Activated naive CD8-positive, alpha-beta T cell (primary cell): Measurements from ENCODE around the gene MFSD6.
"Not testable (repeated sequence)": the region's sequence is repeated elsewhere in the genome, so short reads cannot be mapped to it uniquely, and the experiment has no call there.

Source experiments
- H3K27ac Mint-ChIP-seq: one replicate; pipeline ENCODE4 v1.8.0; 2021; ENCODE audit warnings: mixed read lengths
- H3K27me3 Mint-ChIP-seq: one replicate; pipeline ENCODE4 v1.8.0; 2021; ENCODE audit warnings: mixed read lengths
- H3K36me3 Mint-ChIP-seq: one replicate; pipeline ENCODE4 v1.8.0; 2021; ENCODE audit warnings: mixed read lengths
- H3K4me1 Mint-ChIP-seq: one replicate; pipeline ENCODE4 v1.8.0; 2021; ENCODE audit warnings: low read depth, mixed read lengths
- H3K4me3 Mint-ChIP-seq: one replicate; pipeline ENCODE4 v1.8.0; 2021; ENCODE audit warnings: mild to moderate bottlenecking, mixed read lengths
- H3K9me3 Mint-ChIP-seq: one replicate; pipeline ENCODE4 v1.8.0; 2021; ENCODE audit warnings: low read depth, mixed read lengths

MFSD6 gene

DNA sequence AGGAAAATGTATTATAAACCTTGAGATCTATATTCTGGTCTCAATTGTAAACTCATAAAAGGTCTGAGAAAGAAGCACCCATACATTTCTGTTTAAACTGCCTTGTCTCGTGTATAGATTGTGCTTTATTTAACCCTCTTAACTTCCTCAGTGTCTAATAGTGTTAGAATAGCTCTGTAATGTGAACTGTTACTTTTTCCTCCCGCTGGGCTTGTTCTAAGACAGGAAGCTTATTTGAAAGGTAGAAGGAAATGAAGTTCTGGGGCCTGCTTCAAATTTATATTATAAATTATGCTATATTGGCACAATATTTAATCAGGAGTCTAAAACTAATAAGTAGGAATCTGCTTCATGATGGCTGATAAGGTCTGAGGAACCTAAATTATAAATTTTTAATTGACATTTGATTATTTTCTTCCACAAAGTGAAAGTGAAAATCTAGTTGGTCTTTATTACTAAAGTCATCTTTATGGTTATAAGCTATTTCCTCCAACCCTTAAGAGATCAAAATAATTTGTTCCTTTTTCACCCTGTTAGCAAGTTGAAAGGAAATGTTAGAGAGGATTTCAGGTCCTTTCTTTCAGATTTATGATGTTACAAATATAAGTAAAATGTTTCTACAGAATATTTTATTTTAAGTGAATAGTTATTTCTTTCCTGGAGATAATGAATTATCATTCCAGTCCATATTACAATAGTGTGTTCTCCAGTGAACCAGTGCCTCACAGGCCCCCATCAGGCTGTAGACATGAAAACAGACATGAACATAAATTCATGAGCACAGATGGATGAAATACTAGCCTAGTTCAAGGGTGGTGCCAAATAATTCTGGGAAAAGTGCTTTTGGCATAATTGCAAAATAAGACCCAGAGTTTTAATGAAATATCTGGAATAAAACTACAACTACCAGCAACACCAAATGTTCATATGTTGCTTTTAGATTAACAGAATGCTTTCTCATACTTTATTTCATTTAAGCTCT, 7.9 kb downstream of the MFSD6 start:
- Mint-ChIP-seq H3K27ac (peak overlapping the region; percentile 89), H3K4me1 (peaks cover 96% of the 10 kb centered on the region), H3K27me3 (no peaks in the 10 kb centered on the region), H3K9me3 (no peaks in the 10 kb centered on the region), H3K4me3 (peak overlapping the region; percentile 53), H3K36me3 (peaks cover 16% of the 10 kb centered on the region)

DNA sequence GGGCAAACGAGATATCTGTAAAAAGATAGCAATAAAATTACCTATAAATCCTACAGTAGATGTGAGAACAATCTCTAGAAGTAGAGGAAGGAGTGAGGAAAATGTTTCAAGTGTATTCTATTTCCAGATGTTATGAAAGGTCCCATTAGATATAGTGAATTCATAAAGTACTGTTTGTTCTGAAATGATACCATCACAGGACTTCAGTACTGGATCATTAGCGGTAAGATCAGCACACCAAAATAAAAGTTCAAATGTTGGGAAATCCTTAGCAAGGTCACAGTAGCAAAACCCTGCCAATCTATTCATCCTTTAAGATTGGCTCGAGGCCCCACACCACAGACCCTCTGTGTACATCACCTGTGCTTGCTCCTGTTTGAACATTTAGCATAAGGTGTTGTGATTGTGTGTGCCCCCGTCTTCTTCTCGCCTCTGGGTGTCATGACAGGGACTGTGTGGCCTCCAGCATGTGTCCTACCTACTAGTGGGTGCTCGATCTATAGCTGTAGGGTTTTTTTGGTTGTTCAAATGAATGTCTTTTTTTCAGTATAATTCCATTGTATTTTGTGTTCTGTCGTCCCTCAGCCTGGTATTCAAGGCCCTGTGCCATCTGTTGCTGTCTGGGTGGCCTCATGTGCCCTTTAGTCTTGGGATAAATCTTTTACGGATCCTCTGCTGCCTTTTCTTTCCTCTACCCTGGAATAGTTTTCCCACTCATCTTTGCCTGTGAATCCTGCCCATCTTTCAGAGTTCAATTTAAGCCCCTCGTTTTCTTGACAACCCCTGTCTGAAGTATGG, 9.1 kb downstream of the MFSD6 start:
- Mint-ChIP-seq H3K27ac (peak overlapping the region; percentile 89), H3K4me3 (no peak overlapping the region), H3K4me1 (peaks cover 96% of the 10 kb centered on the region), H3K36me3 (peaks cover 14% of the 10 kb centered on the region), H3K9me3 (no peaks in the 10 kb centered on the region), H3K27me3 (no peaks in the 10 kb centered on the region)

DNA sequence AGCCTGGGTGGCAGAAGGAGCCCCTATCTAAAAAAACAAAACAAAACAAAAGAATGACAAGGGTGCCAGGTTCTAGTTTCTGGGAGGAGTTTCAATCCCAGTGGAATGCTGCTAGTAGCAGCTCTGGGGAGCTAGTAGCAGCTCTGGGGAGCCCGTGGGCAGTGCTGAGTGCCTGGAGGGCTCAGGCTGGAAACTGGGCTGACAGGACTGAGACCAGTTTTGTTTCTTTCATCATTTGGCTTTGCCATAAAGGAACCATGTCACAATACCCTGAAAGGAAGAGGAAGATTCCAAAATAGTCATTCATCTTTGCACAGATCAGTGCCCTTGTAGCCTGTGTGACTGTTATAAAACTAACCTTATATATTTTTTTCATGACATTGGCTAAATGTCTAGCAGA, 10.6 kb downstream of the MFSD6 start:
- Mint-ChIP-seq H3K27me3 (no peaks in the 10 kb centered on the region), H3K36me3 (peaks cover 19% of the 10 kb centered on the region), H3K27ac (peak overlapping the region; percentile 89)

DNA sequence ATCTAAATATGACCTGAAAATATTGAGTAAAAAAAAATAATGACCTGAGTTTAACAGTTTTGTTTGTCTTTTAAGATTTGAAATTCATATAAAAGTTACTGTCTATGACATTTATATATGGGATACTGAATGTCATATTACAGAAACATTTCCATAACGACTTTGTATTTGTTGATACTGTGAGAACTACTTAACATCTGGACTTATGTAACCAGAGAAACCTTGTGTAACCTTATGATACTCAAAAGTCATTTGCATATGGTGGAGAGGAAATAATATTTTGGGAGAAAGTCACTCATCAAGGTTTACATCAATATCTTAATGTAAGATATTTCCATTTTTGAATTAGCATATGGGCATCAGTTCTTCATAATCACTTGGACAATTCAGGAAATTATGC, 12.6 kb downstream of the MFSD6 start:
- Mint-ChIP-seq H3K9me3 (no peaks in the 10 kb centered on the region), H3K4me3 (no peak overlapping the region), H3K4me1 (peaks cover 94% of the 10 kb centered on the region), H3K27me3 (no peaks in the 10 kb centered on the region), H3K27ac (no peak overlapping the region), H3K36me3 (peaks cover 29% of the 10 kb centered on the region)

More for the DNA sequence above, 10.6 kb downstream of the MFSD6 start:
- no peaks in the 10 kb centered on the region for H3K9me3 Mint-ChIP-seq
- H3K4me3 Mint-ChIP-seq: no peak overlapping the region
- H3K4me1 Mint-ChIP-seq: peaks cover 95% of the 10 kb centered on the region

DNA sequence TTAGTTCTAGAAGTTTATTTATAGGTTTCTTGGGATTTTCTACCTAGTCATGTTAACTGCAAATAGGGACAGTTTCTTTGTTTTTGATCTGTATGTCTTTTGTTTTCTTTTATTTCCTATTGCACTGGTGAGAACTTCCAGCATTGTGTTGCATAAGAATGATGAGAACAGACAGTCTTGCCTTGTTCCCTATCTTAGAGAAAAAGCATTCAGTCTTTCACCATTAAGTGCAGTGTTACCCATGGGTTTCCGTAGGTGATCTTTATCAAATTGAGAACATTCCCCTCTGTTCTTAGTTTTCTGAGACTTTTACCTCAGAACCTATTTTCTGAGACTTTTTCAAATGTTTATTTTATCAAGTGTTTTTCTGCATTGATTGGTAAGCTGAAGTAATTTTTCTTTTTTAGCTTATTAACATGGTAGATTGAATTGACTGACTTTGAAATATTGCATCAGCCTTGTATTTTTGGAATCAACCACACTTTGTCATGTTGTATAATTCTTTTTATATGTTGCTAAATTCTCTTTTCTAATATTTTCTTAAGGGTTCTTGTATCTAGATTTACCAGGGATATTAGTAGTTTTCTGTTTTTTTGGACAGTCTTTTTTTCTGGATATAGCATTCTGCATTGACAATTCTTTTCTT, 17.2 kb downstream of the MFSD6 start:
- Mint-ChIP-seq H3K4me3 (peak overlapping the region; percentile 32), H3K27me3 (no peaks in the 10 kb centered on the region), H3K4me1 (peaks cover 73% of the 10 kb centered on the region), H3K9me3 (no peaks in the 10 kb centered on the region), H3K27ac (peak overlapping the region; percentile 75), H3K36me3 (peaks cover 35% of the 10 kb centered on the region)

DNA sequence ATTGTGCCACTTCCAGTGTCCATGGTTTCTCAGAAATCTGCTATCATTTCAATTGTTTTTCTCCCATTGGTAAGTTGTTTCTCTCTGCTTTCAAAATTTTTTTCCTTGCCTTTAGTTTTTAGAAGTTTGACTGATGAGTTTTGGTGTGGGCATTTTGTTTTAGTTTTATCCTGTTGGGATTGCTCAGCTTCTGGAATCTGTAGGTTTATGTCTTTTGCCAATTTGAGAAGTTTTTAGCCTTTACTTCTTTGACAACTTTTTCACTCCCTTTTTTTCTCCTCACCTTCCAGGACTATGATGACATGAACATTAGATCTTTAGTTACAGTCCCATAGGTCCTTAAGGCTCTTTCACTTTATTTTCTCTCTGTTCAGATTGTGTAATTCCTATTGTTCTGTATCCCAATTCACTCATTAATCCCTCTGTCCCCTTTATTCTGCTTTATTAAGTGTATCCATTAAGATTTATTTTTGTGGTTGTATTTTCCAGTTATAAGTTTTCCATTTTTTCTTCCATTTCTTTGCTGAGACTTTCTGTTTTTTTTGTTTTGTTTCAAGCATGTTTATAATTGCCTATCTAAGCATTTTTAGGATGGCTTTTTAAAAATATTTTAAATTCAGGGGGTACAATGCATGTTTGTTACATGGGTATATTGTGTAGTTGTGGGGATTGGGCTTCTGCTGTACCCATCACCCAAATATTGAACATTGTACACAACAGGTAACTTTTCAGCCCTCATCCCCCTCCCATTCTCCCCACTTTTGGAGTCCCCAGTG, 17.9 kb downstream of the MFSD6 start:
- peak overlapping the region; percentile 32 for H3K4me3 Mint-ChIP-seq

DNA sequence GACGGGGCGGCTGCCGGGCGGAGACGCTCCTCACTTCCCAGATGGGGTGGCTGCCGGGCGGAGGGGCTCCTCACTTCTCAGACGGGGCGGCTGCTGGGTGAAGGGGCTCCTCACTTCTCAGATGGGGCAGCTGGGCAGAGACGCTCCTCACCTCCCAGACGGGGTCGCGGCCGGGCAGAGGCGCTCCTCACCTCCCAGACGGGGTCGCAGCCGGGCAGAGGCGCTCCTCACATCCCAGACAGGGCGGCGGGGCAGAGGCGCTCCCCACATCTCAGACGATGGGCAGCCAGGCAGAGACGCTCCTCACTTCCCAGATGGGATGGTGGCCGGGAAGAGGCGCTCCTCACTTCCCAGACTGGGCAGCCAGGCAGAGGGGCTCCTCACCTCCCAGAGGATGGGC, 22.7 kb downstream of the MFSD6 start:
- peaks cover 18% of the 10 kb centered on the region for H3K36me3 Mint-ChIP-seq

More for the DNA sequence above, 17.9 kb downstream of the MFSD6 start:
- Mint-ChIP-seq H3K9me3 (no peaks in the 10 kb centered on the region), H3K36me3 (peaks cover 35% of the 10 kb centered on the region), H3K27ac (peak overlapping the region; percentile 75), H3K4me1 (peaks cover 66% of the 10 kb centered on the region), H3K27me3 (no peaks in the 10 kb centered on the region)

DNA sequence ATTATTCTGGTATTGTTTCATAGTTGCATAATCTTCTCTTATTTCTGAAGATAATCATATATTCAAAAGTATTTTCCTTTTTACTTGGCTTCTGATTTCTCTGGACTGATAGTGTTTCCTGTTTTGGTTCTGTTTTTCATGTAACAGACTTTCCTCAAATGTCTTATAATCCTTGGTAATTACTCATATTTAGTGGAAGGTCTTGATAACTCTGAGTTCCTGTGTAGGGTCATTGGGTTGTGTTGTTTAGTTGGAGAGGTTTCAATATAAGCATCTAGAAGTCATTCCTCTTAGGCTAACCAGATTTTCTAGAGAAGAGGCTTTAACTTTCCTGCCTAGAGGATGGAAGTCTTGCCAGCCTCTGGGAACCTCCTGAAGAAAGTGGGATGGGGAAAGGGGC, 23.8 kb downstream of the MFSD6 start:
- Mint-ChIP-seq H3K36me3 (peaks cover 21% of the 10 kb centered on the region), H3K4me3 (peak overlapping the region; percentile 46), H3K27ac (peak overlapping the region; percentile 86), H3K4me1 (peaks cover 64% of the 10 kb centered on the region), H3K27me3 (no peaks in the 10 kb centered on the region), H3K9me3 (no peaks in the 10 kb centered on the region)

More for the DNA sequence above, 22.7 kb downstream of the MFSD6 start:
- not testable (repeated sequence) for H3K27ac Mint-ChIP-seq, H3K9me3 Mint-ChIP-seq, H3K27me3 Mint-ChIP-seq, H3K4me3 Mint-ChIP-seq
- H3K4me1 Mint-ChIP-seq: peaks cover 64% of the 10 kb centered on the region

DNA sequence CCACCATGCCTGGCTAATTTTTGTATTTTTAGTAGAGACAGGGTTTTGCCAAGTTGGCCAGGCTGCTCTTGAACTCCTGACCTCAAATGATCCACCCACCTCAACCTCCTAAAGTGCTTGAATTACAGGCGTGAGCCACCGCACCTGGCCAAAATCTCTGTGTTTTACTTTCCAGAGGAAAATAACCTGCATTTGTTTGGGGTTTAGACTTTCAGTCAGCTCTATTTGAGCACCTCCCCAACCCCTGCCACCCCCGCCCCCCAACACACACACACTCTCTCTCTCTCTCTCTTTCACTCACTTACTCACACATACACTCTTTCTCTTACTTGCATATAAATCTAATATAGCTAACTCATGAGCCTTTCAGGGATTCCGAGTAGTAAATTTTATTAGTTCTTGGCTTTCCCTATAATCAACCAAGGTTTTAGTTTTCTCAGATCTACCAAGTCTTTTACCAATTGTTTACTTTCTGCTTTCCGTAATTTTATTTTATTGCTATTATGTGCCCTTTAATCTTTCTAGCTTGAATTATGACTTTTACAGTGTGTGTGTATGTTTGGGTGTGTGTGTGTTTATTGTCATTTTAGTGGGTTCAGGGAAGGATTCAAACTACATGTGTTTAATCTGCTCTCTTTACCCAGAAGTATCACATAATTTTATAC, 24.5 kb downstream of the MFSD6 start:
- Mint-ChIP-seq H3K4me3 (peak overlapping the region; percentile 51), H3K36me3 (peaks cover 26% of the 10 kb centered on the region), H3K4me1 (peaks cover 68% of the 10 kb centered on the region), H3K27ac (peak overlapping the region; percentile 71), H3K9me3 (no peaks in the 10 kb centered on the region), H3K27me3 (no peaks in the 10 kb centered on the region)

DNA sequence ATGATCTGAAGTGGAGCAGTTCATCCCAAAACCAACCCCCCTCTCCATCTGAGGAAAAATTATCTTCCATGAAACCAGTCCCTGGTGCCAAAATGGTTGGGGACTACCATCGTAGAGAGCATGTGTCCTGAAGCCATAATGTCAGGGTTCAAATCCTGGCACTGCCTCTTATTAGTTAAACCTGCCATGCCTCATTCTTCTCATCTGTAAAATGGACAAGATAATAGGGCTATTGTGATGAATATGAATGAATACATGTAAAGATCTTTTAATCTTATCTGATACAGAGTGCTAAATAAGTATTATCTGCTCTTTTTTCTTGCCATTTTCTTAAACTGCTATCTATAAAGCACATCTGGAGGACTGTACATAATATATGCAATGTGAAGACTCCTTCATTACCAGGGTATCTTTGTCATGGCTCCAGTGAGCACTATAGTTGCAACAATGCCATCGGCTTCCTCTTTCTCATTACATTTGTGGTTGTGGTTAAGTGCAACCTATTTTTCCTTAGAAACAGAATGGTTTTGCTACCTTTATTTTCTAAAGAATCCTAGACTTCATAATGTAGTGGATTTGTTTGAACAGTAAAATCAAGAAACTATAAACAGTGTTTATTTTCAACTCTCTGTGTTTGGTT, 27.0 kb downstream of the MFSD6 start:
- Mint-ChIP-seq H3K4me3 (peak overlapping the region; percentile 2), H3K36me3 (peaks cover 27% of the 10 kb centered on the region), H3K27ac (peak overlapping the region; percentile 11), H3K27me3 (no peaks in the 10 kb centered on the region), H3K9me3 (no peaks in the 10 kb centered on the region), H3K4me1 (peaks cover 81% of the 10 kb centered on the region)

DNA sequence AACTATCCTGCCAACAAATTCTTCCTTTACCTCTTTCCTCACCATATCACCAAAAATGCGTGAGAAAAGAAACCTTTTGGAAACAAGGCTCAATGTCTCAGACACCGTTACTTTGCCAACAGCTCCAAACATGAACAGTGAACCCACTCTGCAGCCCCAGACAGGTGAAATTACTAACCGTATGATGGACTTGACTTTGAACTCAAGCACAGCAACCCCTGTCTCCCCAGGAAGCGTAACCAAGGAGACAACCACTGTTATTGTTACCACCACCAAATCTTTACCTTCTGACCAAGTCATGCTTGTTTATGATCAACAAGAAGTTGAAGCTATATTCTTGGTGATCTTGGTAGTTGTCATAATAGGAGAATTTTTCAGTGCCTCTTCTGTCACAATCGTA, 28.4 kb downstream of the MFSD6 start:
- Mint-ChIP-seq H3K27me3 (no peaks in the 10 kb centered on the region), H3K4me1 (peaks cover 92% of the 10 kb centered on the region), H3K4me3 (no peak overlapping the region), H3K27ac (no peak overlapping the region), H3K36me3 (peaks cover 27% of the 10 kb centered on the region), H3K9me3 (no peaks in the 10 kb centered on the region)

DNA sequence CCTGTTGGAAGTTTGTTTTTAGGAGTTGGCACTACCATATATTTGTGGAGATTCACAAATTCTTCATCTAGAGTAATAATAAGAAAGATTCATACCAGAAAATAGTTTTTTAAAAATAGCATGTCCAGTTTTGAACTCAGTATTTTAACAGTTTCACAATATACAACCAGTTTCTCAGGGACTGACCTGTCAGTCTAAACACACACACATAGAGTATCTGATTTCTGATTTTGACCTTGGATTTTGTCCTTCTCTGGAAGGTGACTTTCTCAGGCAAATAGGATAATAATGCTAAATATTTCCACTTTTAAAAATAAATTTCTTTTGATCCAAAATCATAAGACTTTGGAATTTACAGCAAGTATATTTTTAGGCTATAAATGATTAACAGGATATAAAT, 32.0 kb downstream of the MFSD6 start:
- H3K4me3 Mint-ChIP-seq: peak overlapping the region; percentile 51
- H3K27me3 Mint-ChIP-seq: no peaks in the 10 kb centered on the region
- H3K4me1 Mint-ChIP-seq: peaks cover 96% of the 10 kb centered on the region
- peaks cover 27% of the 10 kb centered on the region for H3K36me3 Mint-ChIP-seq
- H3K27ac Mint-ChIP-seq: no peak overlapping the region
- no peaks in the 10 kb centered on the region for H3K9me3 Mint-ChIP-seq

DNA sequence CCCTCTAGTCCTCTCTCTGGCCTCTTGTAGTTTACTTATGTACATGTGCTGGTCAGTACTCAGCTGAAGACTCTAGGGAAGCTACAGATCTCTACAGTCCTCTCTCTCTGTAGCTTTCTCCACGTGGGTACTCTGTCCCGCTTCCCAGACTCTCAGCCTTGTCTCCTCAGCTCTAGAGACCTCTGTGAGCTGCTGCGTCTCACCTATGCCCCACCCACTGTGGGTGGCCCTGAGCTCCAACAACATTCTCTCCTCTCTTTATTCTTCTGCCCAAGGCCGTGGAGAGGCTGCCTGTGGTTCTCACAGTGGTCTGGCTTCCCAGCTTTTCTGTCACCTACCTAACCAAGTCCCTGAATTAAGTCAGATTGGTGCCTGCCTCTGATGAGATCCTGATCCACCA, 33.4 kb downstream of the MFSD6 start:
- Mint-ChIP-seq H3K4me3 (peak overlapping the region; percentile 59), H3K27ac (peak overlapping the region; percentile 64), H3K36me3 (peaks cover 20% of the 10 kb centered on the region), H3K9me3 (no peaks in the 10 kb centered on the region), H3K27me3 (no peaks in the 10 kb centered on the region), H3K4me1 (peaks cover 94% of the 10 kb centered on the region)
